GM19240 (cell line): ENCODE results near the gene PPP6R3.

Source experiments
- DNase-seq: peaks from one replicate; pipeline ENCODE4 v3.0.0; 2011; ENCODE audit warnings: low spot score; ENCODE audit not compliant: insufficient read length

The PPP6R3 gene

DNA sequence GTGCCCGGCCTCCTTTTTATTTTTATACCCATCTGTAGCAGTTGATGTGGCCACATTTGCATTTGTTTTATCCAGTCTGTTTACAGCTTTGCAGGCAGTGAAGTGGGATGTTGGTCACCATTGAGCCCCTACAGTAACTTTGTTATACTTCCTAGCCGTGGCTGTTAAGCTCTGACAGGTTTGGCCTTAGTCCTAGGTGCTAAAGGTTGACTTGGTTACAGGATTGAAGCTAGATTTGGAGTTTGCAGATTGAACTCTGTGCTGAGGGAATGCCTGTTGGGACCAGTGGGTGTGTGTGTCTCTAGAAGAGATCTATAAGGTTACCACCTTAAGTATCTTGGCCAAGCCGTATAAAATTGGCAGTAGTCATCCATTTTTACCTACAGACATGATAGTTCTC, 91.2 kb downstream of the PPP6R3 start:
- no peak for DNase-seq

DNA sequence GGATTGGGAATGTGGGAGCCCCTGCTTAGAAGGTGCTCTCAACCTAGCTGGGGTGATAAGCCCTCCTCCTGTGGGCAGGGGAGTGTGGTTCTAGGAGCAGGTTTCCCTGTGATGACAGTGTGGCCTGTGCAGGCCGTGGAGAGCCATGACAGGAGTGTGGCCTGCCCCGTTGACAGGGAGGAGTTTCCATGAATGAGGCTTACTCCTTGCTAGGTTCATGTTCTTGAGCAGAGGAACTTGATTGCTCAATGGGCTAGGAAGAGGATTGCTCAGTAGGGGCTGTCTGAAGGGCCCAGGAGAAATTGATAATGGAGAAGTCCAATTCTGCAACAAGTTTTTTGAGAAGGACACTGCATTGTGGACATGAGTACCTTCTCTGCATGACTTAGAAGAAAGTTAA, 92.0 kb downstream of the PPP6R3 start:
- no peak for DNase-seq

DNA sequence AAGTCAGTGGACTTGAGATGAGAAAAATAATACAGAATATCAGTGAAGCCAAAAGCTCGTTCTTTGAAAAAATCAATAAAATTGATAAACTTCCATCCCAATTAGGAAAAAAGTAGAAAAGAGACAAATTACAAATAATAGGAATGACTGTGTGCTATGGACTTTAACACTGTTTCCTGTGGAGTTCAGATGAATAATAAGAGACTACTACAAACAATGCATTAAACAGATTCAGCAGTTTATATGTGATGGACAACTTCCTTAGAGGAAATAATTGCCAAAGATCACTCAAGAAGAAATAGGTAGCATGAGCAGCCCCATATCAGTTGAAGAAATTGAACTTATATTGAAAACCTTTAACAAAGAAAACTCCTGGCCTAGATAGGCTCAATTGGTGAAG, 99.7 kb downstream of the PPP6R3 start:
- DNase-seq, result no peak

DNA sequence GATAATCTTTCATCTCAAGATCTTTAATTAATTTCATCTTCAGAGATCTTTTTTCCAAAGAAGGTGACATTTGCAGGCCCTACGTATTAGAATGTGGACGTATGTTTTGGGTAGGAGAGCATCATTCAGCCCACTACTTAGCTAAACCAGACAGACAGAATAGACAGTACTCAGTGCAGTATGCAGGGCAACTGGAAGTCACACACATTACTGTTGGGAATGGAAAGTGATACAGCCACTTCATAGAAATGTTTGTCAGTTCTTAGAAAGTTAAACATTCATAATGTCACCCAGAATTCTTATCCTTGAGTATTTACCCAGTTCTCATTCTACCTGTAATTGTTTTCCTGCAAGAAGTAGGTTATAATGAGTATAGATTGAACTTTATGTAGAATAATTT, 102.9 kb downstream of the PPP6R3 start:
- DNase-seq, result no peak

DNA sequence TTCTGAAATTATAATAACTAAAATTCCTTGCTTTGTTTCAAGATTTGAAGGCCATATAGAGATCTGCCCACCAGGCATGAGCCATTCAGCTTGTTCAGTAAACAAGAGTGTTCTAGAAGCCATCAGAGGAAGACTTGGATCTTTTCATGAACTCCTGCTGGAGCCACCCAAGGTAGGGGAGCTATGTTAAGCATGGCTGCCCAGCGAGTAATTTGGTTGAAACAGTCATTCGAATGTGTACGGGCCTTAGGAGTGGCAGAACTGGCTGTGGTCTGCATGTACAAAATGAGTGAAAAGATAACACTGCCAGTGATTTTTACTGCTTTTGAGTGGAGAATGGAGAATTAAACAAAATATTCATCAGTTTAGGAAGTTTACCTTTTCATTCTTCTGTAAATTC, 103.7 kb downstream of the PPP6R3 start:
- no peak for DNase-seq

DNA sequence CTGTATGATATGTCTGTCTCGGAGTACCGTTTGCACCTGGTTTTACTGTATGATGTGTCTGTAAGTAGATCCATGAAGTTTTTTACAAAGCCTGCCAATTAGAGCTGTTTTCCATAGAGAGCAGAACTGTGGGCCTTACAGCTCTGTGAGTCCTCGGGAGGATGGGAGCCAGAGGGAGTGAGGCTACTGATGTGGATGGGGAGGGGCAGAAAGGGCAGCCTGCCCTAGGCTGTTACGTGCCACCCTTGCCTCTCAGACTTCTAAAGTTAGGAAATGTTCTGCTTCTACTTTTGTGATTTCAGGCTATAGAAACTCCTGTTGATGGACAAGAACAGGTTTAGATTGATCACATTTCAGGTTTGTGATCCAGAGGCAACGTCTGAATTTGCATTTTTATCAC, 105.2 kb downstream of the PPP6R3 start:
- no peak for DNase-seq

DNA sequence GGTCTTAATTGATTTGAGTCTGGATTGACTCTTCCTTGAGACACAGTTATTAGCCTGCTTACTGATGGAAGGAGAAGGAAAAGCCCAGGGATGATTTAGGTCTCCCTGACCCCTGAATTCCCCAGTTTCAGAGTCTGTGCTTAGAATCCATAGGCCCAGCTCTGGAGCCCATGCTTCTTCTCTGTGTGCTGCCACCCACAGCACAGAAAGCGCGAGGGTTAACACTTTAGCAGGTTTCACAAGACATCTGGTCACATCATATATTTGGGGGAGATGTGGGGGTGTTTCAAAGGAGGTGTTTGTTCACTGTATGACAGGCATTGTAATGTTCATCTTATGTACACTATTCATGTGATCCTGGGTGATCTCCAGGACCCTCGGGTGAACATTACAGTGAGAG, 107.0 kb downstream of the PPP6R3 start:
- DNase-seq, result no peak

DNA sequence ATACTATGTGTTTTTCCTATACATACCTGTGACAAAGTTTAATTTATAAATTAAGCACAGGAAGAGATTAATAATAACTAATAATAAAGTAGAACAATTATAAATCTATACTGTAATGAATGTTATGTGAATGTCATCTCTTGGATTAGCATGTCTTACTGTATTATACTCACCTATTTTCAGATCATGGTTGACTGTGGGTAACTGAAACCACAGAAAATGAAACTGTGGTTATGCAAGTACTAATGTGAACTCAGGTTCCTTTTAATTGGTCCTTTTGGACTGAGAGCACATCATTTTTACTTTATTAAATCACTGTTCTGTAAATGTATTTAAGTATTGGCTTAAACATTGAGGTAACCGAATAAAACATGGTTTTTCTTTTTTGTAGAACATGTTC, 108.8 kb downstream of the PPP6R3 start:
- DNase-seq, result no peak

DNA sequence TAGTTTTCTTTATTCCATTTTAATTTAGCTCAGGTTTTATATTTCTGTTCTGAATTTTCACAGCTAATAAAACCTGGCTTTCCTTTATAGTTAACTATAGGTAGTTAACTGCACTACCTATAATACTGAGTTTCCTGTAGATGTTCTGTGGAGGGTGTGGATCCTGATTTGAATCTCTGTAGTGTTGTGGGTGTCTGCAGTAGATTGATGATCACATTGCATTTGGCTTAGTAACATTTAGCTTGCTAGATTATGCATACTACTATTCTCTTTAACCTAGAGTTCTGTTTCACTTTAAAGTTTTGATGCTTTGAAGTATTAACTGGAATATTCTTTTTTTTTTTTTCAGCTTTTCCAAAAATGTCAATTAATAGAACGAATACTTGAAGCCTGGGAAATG, 110.1 kb downstream of the PPP6R3 start:
- no peak for DNase-seq

DNA sequence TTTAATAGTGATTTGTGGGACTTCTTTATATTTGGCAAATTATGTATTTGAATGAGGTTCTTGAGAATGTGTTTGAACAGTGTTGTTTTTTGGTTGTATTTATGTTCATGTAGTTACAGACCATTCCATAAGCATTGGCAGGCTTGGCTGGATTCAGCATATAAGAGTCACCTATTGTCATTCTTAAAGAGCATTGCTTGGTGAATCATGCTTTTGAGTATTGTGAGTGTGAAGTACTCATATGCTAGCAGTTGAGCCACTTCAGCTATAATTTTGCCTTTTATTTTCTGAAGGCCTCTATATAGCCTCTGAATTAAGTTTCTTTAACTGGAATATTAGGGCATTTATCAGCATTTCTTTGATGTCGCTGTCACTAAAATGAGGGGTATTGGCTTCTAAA, 113.8 kb downstream of the PPP6R3 start:
- DNase-seq, result no peak

DNA sequence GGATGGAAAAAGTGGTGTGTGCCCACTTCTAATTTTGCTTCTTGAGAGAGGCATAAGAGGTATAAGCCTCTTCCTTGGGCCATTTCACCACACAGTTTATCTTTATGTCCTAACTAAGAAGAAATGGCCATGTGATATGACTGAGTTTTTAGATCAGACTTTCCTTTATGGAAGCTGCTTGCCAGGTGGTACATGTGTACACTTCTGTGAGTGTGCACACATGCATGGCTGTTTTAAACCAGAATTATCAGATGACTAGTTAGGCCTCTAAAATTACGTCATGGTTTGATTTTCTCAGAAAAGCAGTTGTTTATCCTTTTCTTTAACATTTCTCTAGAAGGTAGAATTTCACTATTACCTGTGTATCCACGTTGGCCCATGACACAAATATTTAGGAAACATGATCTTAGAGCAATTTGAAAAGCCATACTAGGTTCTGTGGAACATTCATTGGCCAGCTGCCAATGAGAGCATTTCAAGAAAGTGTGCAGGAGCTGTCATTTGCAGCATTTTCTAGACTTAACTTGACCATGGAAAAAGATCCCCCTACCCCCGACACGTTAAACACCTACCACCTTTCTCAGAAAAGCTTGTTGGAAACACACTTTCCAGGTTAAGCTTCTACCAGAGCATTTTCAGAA, 114.6 kb downstream of the PPP6R3 start:
- no peak for DNase-seq

DNA sequence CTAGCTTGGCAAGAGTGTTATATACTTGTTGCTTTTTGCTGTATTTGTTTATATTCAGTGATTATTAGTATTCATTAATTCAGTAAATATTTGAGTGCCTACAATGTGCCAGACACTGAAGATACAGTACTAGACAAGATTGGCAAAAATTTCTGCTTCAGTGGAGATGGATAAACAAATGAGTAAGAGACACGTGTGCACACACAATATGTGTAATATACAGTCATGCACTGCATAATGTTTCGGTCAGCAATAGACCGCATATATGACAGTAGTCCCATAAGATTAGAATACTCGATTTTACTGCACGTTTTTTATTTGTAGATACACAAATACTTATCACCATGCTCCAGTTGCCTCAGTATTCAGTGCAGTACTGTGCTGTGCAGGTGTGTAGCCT, 118.9 kb downstream of the PPP6R3 start:
- no peak for DNase-seq

DNA sequence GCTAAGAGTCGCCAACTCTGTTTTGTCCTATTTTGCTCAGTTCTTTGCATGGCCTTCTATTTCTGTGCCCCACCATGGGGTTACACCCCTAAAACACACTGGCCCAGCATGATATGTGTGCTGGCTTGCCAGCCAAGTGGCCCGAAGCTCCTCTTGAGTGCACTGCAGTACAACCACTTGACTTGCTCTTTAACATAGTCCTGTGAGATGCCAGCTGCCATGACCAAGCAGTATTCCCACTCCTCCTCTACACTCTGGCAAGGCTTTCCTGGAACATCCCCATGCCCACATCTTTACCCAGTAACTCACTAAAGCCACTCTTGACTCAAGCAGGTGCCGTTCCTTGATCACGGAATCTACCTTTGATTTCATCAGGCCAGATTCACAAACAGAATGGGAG, 120.9 kb downstream of the PPP6R3 start:
- no peak for DNase-seq

DNA sequence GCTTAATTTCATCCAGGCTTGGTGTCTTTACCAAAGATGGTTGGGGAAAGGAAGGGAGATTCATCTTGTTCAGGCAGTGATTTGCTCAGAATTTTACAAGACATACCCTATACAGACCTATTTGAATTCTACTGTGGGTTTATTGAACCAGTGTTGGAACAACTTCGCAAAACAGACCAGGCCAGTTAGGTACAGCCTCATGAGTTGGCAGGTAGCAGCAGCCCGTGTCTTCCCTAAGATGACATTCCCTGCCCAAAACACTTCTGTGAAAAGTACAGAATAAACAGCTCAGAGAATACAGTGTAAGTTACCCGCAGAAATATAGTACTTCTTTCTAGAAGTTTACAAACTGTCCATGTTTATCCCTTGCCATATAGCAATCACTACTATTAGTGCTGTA, 121.3 kb downstream of the PPP6R3 start:
- no peak for DNase-seq

DNA sequence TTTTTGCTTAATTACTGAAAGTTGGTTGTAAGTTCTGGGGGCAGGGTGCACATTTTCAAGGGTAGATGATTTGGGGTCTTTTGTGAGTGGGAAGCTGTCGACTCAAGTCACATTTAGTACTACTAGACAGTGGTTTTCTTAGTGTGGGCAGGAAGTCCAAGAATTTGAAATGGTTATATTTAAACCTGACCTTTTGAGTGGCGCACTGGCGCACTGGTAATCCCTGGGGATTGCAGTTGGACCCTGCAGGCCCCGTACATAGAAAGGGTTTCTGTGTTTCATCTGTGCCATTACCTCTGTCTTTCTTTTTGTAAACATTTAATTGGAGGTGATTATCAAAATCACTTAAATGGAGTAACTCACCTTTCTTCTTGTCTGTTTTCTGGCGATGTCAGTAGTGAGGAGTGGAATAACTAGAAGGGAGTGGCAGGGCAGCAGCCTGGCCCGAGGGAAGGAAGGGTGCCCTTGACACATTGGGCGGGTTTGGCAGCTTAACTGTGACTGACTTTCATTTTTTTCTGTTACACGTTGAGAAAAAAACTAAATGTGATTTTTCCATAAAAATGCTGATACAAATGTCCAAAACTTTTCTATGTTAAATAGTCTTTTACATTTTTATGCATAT, 122.0 kb downstream of the PPP6R3 start:
- no peak for DNase-seq

DNA sequence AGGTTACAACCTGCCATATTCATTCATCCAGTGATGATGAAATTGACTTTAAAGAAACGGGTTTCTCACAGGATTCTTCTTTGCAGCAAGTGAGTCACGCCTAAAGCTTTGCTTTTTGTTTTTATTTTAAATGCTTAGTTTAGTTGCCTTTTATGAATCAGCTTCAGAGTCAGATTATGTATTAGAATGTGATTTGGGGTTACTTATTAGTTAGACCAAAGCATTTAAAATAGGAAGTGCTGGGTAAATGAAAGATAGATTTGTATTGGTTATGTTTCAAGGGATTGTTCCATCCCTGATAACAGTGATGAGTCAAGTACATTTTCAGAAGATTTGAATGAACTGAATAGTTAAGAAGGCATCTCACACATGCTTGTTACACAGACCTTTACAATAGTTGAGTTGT, 122.5 kb downstream of the PPP6R3 start:
- DNase-seq, result no peak

DNA sequence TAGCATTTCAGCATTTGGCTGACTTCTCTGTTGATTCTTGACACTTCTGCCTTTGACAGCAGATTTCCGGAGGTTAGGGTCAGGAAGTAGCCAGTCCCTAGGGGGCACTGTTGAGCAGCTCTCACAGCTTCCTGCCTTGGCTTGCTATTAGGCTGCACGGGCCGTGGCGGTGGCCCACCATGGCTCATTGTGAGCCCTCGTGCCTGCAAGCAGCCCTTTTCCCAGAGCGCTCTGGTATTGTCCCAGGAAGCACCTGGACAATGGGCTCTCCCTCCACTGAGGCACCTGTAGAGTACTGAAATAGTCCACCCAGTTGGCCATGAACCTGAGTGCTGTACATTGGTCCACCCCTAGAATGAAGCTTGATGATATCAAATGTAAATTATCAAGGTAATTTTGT, 123.5 kb downstream of the PPP6R3 start:
- DNase-seq, result peak; percentile 11

DNA sequence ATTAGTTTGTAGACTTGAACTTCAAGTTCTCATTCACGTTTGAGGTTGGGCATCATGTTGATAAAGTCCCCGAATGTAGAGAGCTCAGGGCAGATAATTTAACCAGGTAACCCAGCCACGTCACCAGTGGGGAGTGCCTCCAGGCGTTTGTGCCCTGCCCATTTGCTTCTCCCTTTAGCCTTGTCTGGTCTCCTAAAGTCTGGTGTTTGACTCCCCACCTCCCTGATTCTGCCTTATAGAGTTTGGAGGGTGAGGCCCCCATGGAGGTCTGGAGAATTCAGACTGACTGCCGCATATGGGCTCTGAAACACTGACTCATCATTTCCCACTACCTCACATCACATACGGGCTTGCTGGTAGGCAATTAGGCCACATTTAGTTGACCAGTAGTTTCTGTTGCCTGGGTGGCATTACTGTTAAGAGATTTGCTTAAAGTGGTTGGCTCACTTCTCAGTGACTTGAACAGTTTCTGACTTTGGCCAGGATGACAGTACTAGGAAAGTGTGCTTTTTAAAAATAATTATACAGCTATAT, 124.5 kb downstream of the PPP6R3 start:
- DNase-seq, result no peak

DNA sequence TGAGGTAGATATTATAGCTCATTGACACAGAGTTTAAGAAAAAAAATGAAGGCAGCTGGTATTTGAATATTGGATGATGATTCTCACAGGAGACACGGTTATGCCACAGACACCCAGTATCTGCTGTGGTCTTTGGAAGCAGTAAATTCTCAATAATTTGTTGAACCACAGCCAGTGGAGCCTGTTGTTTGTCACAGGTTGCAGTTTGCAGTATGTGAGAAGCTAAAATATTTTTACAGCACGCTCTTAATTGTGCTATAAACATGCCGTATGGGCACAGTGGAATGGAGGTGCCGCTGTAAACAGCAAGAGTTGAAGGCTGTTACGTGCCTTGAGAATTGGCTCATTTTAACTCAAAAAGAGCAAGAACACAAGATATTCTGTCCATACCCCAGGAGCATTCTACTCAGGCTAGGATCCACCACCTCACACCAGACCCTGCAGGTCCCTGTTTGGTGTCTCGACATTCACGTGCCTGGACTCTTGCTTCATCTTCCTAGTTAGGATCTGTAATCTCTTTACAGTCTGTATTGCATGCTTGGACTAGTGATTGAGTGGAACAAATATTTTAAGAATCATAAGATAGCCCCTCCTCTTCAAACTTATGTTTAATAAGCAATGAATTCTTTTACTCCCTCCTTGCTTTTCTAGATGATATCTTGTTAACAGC, 129.1 kb downstream of the PPP6R3 start:
- DNase-seq, result no peak

DNA sequence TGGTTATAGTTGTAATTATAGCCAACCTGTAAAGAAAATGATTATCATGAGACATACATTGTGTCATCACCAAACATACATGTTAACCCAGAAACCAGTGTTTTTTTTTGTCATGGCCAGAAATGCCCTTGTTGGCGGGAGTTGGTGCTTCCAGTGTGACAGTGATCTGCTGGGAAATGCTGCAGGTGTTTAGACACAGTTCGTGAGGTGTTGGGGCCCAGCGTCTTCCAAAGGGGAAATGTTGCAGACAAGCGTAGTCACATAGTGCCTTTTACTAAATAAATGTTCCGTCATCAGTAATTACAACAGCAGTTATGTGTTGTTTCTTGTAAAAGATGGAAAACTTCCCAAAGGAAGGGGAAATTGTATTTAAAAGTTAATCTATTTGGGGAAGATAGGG, 131.2 kb downstream of the PPP6R3 start:
- DNase-seq, result no peak

DNA sequence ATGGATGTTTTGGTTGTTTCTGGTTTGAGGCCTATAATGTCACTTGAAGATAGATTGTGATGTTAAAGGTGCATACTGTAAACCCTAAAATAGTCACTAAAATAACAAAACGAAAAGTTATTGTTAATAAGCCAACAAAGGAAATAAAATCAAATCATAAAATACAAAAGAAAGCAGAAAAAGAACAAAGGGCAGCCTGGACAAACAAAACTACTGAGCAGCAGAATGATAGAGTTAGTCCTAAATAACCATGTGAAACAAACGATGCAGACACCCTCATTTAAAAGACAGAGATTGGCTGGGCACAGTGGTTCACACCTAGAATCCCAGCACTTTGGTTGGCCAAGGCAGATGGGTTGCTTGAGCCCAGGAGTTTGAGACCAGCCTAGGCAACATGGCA, 132.9 kb downstream of the PPP6R3 start:
- no peak for DNase-seq

DNA sequence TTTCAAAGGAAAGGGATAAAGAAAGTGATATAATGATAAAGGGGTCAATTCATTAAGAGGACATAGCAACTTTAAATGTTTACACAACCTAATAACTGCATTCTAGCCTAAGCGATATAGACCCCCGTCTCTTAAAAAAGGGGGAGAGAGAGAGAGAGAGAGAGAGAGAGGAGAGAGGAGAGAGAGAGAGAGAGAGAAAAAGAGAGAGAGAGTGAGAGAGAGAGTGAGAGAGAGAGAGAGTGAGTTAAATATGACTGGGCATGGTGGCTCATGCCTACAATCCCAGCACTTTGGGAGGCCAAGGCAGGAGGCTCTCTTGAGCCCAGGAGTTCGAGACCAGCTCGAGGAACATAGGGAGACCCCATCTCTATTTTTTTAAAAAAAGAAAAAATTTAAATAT, 133.6 kb downstream of the PPP6R3 start:
- no peak for DNase-seq

DNA sequence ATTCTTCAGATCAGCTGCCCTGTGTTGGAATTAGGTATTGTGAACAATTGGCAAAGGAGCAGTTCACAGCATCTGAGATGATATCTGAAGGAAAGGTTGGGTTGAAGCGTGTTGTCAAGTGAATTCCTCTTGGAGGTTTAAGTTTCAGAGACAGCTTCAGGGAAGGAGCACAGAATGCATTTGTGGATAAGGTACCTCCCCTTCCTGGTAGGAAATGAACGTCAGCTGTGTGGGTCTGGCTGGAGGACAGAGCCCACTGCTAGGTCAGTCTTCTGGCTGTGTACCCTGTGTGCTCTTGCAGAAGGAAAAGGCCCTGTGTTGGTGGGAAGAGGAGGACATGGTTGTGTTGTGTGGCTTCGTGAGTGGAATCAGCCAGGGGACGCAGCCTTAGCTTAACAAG, 135.7 kb downstream of the PPP6R3 start:
- no peak for DNase-seq
